Superior temporal gyrus (tissue), 1 donor: Measurements from ENCODE around the gene SHD.
"Not testable (repeated sequence)": the region's sequence is repeated elsewhere in the genome, so short reads cannot be mapped to it uniquely, and the experiment has no call there.

ENCODE experiments used
- DNase-seq: peaks from one replicate; pipeline ENCODE4 v3.0.0-alpha.2; 2016; ENCODE audit errors: extremely low spot score

The SHD gene

GRCh38 chr19:4327252-4327876, 48.3 kb downstream of the SHD start:
- DNase-seq = peak; percentile 40

GRCh38 chr19:4327877-4328242, 48.8 kb downstream of the SHD start:
- DNase-seq = no peak

- DNase-seq = peak; percentile 95
Measured at GRCh38 chr19:4328243-4328990, 49.4 kb downstream of the SHD start.

- DNase-seq = not testable (repeated sequence)
Measured at GRCh38 chr19:4328991-4329681, 50.1 kb downstream of the SHD start.

- no peak for DNase-seq
Measured at GRCh38 chr19:4329858-4330257, 50.8 kb downstream of the SHD start.

GRCh38 chr19:4334929-4335570, 56.0 kb downstream of the SHD start:
- no peak for DNase-seq

GRCh38 chr19:4337906-4338440, 58.9 kb downstream of the SHD start:
- DNase-seq = no peak

GRCh38 chr19:4338441-4339355, 59.6 kb downstream of the SHD start, which contains the start of gene STAP2:
STAP2 (minus strand) TSS chr19:4338827; CDS start chr19:4338753, 74 bp downstream.
- no peak for DNase-seq
